Activated CD4-positive, CD25-positive, alpha-beta regulatory T cell (primary cell): ENCODE measurements around the gene ABL1.

Source experiments
- DNase-seq, 4 experiments: peaks; one replicate each; lab custom pipeline; 2025; lab: John Stamatoyannopoulos, UW

The ABL1 gene

DNA sequence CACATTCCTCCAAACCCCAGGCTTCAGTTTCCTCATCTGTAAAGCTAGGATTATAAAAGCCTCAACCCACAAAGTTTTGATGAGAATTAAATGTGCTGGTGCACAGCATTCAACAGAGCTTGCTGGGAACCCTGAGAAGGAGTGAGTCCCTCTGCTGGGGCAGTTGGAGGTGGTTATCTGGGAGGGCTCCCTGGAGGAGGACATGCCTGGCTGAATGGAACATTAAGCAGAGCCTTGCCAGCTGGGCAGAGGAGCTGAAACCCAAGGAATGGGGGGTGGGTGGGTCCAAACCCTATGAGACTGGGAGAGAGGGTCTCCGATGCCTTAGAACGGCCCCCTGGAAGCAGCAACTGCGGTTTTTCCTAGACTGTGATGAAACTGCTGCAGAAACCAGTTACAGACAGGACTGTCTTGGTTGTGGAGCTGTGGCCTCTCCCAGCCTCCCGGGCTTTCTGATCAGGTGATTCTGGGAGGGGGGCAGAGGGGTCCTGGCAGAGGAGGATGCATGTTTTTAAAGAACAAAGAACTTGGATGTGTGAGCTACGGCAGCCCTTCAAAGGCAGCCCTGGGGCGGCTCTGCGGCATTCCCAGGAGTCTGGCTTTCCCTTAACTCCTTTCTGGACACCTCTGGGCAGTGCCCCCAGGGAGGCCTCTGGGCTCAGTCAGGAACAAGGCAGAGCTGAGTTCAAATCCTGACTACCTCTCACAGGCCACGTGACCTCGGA, 83.2 kb downstream of the ABL1 start:
- no peak for DNase-seq

DNA sequence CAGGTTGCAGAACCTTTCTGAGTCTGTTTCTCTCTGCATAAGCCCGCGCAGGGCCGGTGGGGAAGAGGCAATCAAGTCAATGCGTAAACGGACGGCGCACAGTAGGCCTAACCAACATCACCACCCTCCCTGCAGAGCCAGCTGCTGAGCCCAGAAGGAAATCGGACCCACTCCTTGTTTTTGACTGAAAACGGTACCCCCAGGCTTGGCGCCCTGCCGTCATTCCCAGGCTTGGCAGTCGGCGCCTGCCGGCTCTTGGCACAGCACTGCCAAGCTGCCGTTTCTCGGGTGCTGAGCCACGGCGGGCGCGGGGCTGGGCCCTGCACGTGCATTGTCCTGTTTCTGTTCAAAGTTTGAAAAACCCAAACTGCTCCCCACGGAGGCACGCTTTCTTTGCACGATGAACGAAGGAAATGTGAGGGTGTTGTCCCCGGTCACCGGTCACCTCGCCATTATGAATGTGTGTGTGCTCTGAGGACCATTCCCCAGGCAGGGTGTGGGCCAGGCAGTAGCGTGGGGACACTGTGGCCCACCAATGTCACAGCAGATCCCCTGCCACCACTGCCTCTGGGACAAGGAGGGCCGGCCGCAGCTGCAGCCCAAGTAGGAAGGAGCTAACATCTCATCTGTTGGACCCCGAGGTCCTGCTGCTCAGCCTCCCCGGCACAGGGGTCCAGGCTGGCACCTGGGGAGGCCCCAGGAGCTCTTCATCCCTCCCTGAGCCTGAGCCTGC, 83.9 kb downstream of the ABL1 start:
- no peak for DNase-seq

DNA sequence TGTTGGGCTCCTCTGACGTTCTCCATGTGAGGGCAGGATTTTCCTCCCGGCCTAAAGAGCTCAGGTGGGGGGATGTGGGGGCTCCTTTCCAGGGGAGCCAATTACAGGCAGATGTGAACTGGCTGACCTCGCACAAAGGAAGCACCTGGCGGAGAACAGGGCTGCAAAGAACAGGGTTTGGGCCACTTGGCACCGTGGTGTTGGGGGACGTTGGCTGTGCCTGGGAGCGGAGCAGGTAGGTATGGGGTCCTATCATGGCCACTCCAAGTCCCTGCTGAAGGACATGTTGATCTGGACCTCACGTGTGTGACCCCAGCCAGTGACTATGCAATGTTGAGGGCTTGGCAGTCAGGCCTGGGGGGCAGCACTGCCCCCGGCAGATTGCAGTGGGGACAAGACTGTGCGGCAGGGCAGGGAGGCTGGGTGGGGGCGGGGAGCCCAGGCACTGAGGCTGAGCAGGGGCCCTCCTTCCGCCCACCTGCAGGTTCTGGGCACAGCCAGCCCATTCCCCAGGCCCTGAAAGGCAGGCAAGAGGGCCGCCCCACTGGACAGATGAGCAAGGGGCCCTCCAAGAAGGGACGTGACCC, 84.6 kb downstream of the ABL1 start:
- DNase-seq, result no peak

DNA sequence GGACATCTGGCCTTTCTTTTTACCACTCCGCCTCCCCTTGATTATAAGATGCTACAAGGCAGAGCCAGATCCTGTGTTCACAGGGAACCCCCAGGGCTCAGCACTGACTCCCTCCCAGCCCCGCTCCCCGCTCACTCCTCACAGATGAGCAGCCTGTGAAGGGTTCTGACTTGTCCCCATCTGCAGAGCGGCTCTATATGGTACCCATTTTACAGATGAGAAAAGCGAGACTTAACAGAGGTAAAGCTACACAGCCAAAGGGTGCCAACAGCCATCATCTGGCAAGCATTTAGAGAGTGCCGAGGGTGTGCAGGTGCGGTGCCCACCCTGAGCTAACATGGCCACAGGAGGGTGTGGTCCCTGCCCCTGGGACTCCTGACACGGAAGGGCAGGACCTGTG, 85.2 kb downstream of the ABL1 start:
- DNase-seq, result no peak

DNA sequence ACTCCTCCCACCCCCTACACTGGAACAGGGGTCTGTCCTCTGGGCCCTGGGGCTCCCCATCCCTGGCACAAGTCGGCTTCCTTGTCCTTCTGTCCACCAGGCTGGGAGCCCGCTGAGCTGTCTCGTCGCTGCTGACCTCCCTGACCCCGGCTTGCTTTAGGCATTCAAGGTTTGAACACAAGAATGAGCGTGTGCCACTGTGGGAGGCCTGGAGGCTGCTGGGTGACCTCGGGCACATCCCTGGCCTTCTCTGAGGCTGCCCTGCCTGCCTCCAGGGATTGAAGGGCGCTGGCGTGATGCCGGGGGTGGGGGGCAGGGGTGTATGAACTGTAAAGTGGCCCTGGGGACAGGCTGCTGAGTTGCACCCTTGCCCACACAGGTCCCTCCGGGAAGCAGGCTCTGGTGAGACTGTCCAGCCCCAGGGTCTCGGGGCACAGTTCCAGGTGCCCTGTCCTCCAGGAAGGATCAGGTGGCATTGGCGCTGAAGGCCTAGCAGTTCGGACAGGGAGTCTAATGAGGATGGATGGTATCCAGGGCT, 85.8 kb downstream of the ABL1 start:
- no peak for DNase-seq

DNA sequence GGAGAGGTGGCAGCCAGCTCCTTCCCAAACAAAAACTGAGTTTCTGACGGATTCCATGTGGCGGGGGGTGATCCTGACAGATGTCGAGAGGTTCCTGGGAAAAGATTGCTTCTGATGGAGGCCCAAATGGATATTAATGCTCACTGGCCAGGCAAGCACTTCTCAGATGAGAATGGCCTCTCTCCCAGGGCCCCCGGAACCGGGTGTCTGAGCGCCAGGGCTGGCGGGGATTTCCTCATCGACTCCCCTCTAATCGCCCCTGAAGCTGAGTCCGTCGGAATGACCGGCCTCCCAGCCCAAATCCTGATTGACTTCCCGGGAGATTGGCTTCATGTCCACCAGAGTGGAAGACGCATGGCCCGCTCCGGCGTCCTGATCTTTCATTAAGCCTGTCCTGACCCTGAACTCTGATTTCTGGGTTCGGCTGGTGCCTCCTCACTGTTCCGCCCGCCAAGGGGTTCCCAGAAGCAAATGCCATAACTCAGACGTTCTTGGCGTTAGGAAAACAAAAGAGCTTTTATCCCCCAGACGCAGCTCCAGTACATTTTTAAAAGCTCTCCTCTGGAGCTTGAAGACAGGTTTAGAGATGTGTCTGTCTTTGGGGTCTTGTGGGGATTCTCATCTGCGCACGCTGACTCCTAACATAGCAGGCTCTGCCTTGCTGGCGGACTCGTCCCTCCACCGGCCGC, 86.4 kb downstream of the ABL1 start:
- DNase-seq, result no peak

DNA sequence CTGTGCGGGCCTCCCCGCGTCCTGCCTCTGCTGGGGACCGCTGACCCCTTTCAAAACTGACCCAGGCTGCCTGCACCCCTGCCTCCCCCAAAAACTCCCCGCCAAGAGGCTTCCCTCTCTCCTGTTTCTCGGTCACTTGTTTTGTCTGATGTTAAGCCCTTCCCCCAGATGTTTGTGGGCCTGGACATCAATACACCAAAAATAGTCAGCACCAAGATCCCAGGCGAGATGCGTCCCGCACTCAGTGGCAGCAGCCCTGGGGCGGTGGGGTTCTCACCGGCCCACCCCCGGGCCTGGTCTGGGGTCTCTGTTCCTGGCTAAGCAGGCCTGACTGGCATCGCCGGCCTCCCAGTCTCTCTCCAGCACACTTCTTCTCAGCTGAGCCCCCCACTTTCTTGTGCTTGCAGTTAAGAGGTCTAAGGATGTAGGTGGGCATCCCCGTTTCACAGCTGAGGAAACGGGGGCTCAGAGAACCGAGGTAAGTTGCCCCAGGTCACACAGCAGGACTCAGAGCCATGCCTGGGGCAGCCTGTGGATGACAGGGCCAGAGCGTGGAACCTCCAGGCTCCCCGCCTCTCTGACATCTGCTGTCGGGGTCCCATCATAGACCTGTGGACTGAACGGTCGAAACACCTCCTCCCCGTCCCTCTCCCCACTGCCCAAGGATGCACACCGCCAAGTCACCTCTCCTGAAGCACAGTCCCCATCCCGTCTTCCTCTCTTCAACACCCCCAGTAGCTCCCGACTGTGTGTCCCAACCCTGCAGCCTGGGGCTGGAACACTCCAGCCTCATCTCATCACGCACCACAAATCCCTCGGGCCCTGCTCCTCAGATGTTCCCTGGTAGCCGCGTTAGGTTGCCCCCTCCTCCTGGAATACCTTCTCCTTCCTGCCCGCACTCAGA, 87.2 kb downstream of the ABL1 start:
- DNase-seq, result no peak

DNA sequence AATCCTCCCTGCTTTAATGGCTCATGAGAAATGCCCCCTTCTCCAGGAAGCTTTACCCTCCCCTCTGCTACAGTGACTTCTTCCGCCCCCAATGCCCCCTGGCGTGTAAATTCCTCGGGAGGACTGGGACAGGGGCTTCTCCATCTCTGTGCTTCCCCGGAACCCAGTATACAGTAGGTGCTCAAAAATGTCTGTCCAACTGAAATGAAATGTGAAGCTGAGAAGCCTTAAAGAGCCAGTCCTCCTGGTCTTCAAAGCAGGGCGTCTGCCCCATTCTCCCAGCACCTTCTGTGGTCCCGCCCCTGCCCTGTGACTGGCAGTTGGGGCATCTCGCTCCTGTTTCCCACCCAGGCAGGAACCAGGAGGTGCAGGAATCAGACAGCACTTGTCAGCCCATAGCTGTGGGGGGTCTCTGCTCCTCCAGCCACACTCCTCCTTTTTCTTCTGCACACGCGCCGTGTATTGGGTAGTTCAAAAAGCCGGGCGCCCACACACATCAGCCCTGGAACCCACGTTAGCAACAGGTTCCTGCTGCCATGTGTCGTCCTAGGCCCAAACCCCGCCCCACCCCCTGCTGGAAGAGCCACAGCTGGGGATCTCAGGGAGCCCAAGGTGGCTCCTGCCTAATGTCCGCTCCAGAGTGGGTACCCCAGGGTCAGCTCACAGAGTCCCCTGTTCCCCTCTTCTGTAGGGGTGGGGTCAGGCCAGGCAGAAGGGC, 88.0 kb downstream of the ABL1 start:
- DNase-seq, result no peak

DNA sequence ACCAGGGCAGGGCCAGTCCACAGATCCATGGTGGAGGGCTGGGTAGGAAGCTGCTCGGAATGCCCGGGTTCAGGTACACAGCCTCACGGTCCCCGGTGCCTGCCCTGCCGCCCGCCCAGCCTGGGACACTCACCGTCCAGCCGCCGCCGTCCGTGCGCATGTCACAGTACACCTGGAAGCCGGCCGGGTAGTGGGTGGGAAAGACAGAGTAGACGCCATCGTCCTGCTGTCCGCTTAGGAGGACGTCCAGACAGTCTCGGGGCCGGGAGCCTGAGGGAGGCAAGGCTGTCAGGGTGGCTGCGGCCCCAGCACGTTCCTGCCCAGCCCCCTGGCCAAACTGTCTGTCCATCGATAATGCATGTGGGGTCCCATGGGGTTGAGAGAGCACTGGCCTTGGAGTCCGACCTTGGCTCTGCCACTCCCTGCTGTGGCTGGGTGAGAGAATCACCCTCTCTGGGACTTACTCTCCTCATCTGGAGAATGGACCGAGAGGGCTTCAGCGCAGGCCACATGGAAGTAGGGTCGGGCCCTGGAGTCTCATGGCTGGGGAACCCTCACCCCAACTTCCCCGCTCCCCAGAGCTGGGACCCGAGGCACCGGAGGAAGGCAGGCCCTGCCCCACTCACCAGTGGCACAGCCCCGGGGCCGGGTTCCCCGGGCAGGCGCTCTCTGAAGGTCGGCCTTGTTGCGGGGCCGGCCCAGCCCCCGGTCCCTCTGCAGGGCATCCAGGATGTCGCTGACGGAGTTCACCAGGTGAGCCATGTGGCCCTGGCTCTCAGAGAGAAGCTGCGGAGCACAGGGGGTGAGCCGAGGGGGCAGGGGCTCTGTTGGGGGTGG, 88.8 kb downstream of the ABL1 start:
- DNase-seq, result no peak

DNA sequence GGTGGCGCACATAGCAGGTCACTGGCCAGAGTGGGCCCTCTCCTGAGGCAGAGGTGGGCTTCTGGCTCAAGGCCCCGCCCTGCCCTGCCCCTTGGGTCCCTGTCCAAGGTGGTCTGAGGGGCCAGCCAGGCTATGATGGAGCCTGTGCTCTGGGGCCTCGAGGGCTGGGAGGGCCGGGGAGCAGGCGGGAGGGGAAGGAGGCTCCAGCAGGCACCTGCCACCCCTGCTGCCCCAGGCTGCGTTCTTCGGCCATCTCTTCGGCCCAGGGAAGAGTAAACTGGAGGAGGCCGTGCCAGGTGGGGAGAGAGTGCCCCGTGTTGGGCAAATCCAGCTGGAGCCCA, 89.4 kb downstream of the ABL1 start:
- no peak for DNase-seq

DNA sequence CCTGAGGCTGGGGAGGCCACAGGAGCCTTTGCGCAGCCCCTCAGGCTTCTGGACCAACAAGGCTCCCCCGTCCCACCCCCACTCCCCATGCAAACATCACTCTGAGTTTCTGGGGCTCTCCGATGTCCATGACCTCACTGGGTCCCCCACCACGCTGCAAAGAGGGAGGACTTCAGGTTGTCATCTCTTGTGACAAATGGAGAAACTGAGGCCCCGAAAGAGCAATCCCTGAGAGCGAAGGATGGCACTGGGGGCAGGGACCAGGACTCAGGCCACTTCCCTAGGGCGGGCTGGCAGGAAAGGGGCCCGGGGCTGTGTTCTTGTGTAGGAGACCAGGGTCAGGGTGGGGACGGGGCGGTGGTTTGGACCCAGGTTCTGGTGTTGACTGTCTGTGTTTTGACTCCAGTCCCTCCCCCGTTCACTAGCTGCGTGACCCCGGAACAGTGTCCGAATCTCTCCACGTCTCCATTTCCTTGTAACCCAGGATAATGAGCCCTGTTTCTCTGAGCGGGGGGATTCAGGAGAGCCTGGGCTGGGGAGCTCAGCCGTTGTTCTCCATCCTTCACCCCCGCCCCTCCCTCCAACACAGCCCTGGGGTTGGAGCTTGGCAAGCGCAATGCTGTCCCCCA, 90.1 kb downstream of the ABL1 start:
- no peak for DNase-seq

DNA sequence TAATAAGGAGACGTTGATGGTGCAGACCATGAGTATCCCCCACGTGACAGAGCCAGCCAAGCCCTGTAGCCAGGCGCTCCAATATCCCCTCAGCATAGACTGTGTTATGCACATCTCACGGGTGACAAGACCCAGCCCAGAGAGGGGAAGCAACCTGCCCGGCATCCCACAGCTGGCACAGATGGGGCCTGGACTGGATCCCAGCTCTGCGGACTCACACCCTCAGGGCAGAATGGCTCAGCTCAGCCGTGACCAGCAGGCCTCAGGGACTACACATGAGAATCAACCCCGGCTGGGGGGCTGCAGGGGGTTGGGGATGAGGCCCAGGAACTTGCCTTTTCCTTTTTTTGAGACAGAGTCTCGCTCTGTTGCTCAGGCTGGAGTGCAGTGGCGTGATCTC, 92.3 kb downstream of the ABL1 start:
- no peak for DNase-seq

DNA sequence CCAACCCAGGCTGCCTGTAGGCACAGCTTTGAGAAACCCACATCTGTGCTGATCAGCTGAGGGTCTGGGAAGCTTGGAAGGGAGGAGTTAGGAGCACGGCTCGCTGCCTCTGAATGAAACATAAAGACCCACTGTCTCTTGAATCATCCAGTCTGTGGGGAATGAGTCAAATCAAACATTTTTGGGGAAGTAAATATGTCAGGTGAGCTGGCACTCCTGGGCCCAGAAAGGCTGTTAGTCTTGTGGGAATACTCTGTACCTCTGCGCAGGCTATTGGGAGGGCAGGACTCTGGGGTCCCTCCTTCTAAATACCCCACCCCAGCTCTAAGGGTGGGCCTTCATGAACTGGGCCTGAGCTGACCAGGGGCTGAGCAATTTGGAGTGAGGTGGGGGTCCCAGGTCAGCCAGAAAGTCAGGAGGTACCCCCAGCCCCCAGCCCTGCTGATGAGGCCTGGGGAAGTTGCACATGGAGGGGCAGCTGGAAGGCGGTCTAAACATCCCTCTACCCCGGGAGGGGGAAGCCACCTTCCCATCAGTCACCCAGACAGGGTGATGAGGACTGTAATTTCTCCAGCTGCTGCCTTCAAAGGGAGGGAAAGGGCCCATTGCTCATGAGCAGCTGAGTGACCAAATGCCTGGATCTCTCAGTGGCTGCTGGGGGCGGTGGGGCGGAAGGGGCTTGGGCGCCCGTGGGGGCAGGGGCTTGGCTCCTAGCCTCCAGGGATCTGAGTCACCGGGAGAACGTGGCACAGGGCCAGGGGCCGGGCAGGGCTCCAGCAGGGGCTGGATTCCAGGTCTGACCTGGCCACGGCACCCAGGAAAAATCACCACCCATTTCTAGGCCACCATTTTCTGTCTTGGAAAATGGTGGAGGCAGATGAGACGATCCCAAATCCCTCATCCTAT, 93.2 kb downstream of the ABL1 start:
- no peak for DNase-seq

DNA sequence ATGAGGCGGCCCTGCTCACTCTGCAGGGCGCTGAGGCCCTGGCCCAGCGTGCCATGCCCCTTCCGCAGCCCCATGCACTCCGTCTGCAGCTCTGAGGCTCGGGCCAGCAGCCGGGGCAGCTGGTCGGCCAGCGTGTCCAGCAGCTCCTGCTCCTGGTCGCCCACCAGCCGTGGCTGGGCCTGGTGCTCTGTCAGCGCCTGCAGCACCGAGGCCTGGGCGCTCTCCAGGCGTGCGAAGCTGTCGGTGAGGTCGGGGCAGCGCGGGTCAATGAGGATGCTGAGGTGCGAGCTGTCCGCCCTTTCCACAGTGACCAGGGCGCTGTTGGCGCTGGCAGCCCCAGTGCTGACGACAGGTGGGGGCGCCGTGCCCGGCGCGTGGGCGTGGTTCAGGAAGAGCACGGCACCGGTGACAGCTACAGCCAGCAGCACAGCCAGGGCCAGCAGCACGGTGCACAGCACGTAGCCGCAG, 94.6 kb downstream of the ABL1 start:
- no peak for DNase-seq

DNA sequence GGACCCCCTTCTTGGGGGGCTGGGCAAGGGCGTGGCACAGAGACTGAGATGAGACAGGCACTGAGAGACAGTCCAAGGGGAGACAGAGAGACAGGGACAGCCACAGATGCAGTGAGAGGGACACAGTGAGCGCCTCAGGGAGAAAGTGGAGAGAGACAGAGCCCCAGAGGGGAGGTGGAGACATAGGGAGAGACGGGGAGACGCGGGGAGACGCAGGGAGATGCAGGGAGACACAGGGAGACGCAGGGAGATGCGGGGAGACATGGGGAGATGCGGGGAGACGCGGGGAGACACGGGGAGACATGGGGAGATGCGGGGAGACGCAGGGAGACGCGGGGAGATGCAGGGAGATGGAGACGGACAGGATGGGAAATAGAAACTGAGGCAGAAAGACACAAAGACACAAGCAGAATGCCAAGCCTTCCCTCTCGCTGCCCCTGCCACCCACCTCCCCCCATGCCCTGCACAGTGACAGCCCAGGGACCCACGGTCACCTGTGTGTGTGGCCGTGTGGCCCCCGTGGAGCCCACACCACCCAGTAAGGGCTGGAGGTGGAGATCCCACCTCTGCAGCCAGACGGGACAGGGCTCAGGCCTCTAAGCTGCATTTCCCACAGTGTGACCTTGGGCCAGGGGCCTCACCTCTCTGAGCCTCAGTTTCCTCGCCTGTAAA, 95.2 kb downstream of the ABL1 start:
- DNase-seq, result no peak

DNA sequence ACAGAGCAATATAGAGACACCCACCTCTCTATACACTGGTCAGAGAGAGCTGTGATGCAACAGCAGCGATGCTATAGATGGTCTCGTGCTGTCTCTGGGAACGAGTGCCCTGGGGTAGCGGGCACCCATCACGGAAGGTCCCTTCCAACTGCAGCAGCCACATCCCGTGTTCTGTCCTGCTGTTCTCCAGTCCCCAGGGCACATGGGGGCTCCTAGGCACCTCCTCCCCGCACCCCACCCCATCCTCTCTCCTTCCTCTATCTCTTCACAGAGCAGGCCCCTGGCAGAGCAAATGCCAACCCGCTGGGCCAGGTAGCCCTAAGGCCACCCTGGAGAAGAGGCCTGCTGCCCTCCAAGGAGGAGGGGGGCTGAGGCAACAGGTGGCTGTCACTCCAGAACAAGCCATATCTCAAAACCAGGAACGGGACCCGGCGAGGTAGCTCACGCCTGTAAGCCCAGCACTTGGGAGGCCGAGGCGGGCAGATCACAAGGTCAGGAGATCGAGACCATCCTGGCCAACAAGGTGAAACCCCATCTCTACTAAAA, 95.8 kb downstream of the ABL1 start:
- DNase-seq, result no peak

DNA sequence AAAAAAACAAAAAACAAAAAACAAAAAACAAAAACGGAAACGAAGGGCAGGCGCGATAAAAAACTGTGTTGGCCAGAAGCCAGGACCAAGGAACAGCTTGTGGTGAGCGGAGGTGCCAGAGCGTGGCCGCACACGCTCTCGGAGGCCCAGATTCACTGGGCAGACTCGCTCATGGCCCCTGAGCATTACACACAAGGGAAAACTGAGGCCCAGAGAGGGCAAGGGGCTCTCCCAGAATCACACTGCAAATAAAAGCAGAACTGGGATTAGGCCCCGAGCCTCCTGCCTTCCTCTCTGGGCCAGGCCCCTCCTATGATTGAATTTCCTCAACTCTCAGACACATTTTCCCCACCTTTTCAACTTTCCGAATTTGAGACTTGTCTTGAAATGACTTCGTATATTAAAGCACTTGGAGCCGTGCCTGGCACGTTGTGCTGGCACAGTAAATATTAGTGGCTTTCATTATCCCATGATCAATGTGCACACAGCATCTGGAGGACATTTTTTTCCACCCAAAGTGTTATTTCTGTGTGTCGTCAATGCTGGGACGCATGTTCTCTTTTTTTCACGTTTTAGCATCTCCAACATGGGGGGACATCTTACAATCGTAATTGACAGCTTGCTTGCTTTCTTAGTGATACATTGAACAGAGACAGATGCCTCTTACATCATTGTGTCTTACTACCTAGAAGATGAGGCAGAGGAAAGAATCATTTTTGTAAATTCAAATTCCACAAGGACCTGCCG, 96.6 kb downstream of the ABL1 start:
- DNase-seq, result no peak
